Hippocampal formation (tissue), 2 donors: Measurements from ENCODE around the gene TAF3.

Source experiments
- DNase-seq, 2 donors: peaks; one replicate each; lab custom pipeline; 2025; lab: John Stamatoyannopoulos, UW

The TAF3 gene

DNA sequence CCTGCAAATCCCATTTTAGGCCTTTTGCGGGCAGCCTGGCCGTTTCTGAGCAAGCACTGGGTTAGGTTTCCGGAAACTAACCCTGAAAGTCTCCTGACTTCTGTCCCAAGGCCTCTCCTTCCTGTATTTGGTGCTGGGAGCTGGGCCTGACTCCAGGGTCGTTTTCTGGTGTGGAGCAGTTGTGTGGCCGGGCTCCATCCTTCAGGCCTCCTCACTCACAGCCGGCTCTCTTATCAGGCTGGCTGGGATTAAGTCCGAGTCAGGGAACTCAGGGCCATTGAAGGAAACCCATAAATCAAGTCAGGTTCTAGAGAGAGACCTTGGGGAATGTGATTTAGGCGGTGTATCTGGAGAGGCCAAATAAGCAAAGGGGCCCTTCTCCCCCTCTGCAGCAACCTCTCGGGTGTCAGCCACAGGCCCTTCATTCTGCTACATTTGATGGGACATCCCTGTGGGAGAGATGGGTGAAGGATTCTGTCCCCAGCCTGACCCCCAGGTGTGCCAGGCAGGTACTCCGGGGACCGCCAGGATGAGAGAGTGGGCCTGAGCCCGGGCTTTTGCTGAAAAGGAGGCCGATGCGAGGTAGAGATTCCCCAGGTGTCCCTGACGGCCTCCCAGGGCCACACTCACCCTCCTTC, 239.4 kb downstream of the TAF3 start:
- no peak for DNase-seq

DNA sequence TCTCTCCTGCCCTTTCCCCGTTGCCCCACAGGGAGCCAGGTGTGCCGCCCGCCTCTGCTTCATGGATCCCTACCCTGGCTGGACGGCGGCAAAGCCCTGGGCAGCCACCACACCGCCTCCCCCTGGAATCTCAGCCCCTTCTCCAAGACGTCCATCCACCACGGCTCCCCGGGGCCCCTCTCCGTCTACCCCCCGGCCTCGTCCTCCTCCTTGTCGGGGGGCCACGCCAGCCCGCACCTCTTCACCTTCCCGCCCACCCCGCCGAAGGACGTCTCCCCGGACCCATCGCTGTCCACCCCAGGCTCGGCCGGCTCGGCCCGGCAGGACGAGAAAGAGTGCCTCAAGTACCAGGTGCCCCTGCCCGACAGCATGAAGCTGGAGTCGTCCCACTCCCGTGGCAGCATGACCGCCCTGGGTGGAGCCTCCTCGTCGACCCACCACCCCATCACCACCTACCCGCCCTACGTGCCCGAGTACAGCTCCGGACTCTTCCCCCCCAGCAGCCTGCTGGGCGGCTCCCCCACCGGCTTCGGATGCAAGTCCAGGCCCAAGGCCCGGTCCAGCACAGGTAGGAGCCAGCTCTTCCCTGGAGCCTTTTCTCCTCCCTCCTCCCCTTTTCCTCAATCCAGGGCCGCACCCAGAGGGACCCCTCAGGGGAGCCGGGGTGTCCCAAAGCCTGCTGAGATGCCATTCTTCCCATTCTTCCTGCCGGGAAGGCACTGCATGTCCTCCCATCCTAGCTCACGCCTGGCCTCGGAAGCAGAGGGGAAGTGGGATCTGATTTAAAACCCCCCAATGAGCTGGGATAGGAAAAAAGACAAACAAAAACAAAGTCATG, 240.2 kb downstream of the TAF3 start:
- no peak for DNase-seq

DNA sequence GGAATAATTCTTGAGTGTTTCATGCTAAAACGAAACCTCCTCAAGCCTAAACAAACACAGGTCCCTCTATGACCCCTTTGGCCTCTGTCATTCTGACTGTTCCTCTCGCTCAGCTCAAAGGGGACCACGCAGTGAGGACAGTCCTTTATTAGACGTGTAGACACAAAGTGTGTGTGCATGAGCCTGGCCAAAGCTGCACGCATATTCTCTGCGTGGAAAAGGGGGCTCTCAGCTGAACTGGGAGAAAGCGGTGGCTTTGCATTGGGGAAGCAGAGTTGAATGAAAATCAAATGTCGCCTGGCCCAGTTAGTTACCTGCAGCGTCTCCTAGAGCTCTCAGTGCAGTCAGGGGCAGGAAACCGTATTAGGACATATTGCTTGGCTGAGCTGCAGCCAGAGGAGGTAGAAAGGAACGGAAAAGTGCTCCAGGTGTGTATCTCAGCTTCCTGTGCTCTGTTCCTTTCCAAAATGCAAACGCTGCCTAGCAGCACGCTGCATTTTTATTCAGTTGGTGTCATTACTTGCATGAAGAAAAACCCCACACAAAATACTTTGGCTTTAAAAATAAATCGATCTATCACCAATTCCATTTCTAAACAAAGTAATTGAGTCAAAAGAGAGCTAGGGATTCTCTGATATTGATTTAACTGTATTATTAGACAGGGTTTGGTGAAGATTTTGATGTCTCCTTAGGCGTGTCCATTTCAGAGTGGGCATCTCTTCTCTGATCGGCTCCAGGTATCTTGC, 241.1 kb downstream of the TAF3 start:
- DNase-seq = no peak

DNA sequence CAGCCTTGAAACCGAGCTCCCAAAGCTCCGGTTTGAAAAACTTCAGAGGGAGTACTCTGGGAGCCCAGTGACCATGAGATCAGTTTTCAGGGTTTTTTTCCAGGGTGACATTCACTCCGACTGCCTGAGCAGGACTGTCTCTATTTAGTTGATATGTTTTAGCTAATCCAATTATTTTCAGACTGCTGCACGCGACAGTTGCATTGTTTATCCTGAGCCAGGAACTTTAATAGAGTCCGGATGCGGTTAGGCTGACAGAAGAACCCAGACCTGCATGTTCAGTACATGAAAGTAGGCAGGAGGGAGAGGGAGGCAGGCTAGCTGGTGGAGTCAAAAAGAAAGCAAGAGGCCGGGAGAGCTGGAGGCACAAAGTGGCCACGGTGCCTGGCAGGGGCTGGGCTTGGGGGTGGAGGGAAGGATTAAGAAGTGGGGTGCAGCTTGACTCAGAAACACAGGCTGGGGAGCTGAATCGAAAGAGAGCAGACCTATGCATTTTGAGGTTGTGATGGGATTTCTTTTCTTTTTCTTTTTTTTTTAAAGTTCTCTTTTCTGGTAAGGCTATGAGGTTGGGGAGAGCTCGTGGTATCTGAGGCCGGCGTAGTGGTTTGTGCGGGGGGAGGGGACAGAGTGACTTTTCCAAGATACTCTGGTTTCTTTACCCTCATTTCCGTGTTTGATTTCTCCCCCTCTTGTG, 241.9 kb downstream of the TAF3 start:
- no peak for DNase-seq

DNA sequence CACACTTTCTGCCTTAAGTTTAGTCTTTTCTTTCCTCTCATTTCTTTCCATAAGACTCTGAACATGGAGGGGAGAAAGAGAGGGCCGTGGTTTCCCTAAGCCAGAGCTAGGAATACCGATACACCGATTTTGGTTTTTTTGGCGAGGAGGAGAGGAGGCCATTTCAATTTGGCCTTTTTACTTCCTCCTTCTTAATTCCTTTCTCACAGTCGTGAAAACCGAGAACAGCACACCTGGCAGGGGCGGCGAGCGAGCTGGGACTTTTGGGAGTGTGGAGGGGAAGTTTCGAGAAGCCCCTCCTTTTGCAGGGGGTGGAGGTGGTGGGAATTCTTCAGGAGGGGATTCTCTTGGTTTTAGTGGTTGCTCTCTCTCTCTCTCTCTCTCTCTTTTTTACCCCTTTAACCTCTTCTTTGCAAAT, 242.4 kb downstream of the TAF3 start:
- no peak for DNase-seq

DNA sequence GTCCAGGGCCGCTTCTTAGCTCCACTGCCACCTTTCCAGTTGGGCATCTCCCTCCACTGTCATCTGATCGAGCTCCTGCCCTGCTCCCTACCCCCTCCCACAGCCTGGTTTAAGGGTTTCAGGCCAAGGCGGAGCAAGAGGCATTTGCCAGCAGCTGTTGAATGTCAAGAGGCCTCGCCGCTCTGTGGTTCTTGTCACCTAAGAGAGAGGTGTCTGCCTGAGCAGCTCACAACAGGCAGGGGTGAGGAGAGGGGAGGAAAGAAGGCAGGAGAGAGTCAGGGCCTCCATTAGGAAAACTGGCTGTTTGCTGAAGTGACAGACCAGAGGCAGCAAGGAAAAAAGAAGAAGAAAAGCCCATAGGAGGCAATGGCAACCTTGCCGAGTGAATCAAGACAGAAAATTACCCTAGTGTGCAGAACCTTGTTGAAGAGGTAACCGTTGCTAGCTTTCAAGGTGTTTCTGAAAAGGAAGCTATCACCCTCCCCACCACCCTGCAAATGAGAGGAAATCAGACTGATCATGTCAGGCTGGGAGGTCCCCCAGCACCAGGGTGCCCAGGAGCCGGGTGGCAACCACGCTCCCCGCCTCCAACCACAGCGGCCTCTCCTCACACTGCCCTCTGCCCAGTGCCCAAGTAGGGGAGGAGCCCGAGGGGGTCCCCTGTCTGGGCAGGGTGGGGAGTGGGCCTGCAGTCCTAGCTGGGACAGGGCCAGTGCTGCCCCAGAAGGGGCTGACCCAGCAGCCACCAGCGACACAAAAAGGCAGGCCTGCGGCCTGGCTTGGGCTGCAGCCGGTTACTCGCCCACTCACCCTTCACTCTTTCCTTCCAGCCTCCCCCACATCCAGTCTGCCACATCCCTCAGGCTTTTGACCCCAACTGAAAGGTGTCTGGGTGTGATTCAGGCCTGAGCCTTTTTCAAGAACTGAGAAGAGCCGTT, 243.2 kb downstream of the TAF3 start:
- DNase-seq = no peak

DNA sequence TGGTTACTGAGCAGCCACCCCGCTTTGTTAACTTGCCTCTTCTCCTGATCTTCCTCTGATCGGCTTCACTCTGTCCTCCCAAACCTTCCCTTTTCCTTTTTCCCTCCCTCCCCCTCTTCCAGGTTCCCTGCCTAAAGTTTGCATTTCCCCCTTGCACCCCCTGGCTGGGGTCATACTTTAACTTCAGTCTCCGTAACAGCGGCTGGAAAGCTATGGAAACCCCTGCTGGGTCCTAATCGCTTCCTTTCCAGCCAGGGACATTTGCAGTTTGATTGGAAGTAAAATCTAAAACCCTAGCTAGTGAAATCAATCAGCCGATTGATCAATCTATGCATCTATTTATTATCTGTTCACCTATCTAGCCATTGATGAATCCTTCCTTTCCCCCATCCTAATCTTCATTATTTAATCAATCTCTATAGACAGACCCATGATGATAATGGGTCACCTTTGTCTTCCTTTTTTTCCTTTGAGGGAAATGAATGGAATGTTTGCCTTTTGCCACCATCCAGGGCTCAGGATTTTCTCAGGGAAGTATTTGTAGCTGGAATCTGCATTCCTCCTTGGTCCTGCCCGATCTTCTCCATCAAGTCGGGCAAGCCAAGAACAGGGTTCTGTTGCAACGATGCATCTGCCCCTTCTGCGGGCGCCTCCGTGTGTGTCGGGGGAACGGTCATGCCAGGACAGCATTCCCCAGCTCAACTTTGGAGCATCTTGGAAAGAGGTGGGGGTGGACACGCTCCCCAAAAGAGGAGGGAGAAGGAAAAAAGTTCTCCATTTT, 245.0 kb downstream of the TAF3 start:
- no peak for DNase-seq

DNA sequence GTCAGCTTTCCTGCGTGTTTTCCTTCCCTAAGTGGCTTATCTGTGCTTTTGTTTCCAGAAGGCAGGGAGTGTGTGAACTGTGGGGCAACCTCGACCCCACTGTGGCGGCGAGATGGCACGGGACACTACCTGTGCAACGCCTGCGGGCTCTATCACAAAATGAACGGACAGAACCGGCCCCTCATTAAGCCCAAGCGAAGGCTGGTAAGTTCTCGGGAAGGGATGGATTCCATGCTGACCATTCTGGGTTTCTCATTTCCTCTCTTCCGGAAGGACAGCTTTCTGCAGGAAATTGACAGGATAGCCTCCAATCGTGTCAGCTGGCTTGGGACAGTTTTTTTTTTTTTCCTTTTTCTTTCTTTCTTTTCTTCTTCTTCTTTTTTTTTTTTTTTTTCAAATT, 245.6 kb downstream of the TAF3 start:
- DNase-seq = no peak

DNA sequence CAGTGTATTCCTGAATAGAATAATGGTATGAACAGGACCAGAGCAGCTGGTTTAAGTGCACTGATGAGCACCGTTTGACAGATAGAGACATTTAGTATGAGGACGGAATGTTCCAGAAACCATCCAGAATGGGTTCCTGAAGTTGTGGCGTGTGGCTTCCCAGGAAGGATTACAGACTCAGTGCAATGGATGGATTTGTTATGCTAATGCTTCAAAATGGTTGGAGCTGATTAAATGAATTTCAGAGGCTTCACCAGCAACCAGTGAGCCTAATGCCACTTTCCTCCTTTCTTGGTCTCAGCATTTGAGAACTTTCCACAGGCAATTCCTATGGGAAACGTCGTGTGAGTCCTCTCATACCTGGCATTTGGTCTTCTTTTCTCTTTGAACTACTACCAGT, 246.1 kb downstream of the TAF3 start:
- no peak for DNase-seq

DNA sequence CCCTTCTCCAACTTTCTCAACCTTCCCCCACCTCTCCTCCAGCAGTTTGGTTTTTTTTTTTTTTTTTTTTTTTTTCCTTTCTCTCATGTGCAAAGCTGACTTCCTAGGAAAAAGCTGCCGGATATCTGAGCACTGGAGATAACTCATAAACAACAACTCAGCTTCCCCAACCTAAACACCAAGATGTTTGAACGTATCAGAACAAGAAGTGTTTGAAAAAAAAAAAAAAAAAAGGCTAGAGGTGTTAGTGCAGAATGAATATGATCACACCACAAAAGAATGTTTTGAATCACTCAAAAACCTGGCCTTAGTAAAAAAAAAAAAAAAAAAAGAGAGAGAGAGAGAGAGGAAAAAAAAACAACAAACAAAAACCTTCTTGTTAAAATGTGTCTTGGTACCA, 247.3 kb downstream of the TAF3 start:
- DNase-seq = no peak

DNA sequence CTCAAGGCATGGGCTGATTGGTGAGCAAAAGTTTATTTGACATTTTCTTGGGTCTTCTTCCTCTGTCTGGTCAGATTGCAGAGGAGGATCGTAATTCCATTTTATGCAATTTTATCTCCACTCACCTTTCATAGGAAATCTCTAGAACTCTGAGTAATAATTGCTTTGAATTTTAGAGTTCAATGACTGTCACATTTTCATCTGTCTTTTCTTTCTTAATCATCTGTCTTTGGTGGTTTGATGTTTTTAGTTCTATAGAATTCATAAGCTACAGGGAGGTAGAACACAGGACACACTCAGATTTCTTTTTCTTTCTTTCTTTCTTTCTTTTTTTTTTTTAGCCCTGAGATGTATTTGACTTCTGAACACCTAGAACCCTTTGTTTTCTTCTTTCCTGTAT, 247.8 kb downstream of the TAF3 start:
- no peak for DNase-seq
